ENCODE measurements around the gene ERICH6B. TPM values are rescaled to one million over a fixed set of nuclear protein-coding genes. Genes with fewer than 3 reads are reported as not detected.

ERICH6B gene
- total and polyA plus RNA-seq, 2 experiments from 2014 or later: not detected

- Histone ChIP-seq H3K4me3 (no peak overlapping the region), H2AFZ (no peak overlapping the region), H3K4me2 (no peak overlapping the region), H3K36me3 (ENCODE audit: insufficient read depth) (no peaks in the 10 kb centered on the region), H3K4me1 (ENCODE audit: insufficient read depth) (no peaks in the 10 kb centered on the region), H3K79me2 (replicated peaks; ENCODE audit: insufficient read depth) (no peaks in the 10 kb centered on the region), H4K20me1 (replicated peaks; ENCODE audit: insufficient read depth) (no peaks in the 10 kb centered on the region), H3K27ac (ENCODE audit: low read depth) (no peak overlapping the region), H3K27me3 (ENCODE audit: insufficient read depth) (no peaks in the 10 kb centered on the region), H3F3A (replicated peaks; ENCODE audit: low read depth) (no peaks in the 10 kb centered on the region), H3K9me2 (ENCODE audit: insufficient read depth) (0 out of 2 replicates have a peak, but pooled peaks cover 2% of the 10 kb centered on the region)
- Mint-ChIP-seq H3K4me1 (no peaks in the 10 kb centered on the region), H3K27me3 (ENCODE audit: insufficient read depth, low read depth, poor library complexity) (no peaks in the 10 kb centered on the region), H3K4me3 (no peak overlapping the region), H3K36me3 (ENCODE audit: low read depth) (no peaks in the 10 kb centered on the region), H3K27ac (no peak overlapping the region), H3K9me3 (no peaks in the 10 kb centered on the region)
- TF ChIP-seq REST (IDR thresholded peaks at IDR 0.05; ENCODE audit: unreplicated experiment) (peak; percentile 72), EZH2phosphoT487 (IDR thresholded peaks at IDR 0.05; ENCODE audit: unreplicated experiment) (no peak)
- peak; percentile 30 for DNase-seq (ENCODE audit: low spot score)
- ATAC-seq: peak; percentile 50
These were observed 19.6 kb downstream of the ERICH6B start for GRCh38 chr13:45595965-45596364.

GRCh38 chr13:45594764-45595163 lies 20.8 kb downstream of the ERICH6B start:
- ATAC-seq: no peak

More at GRCh38 chr13:45594764-45595163, 20.8 kb downstream of the ERICH6B start:
- no peak overlapping the region for H2AFZ ChIP-seq
- H3K79me2 ChIP-seq (replicated peaks; ENCODE audit: insufficient read depth): no peaks in the 10 kb centered on the region
- no peak overlapping the region for H3K4me2 ChIP-seq
- H3K4me1 ChIP-seq (ENCODE audit: insufficient read depth): no peaks in the 10 kb centered on the region
- no peaks in the 10 kb centered on the region for H3F3A ChIP-seq (replicated peaks; ENCODE audit: low read depth)
- no peak for TF ChIP-seq ZNF114 (CRISPR knock-in tag; IDR thresholded peaks at IDR 0.05)
- TF ChIP-seq CREB1 (CRISPR knock-in tag; IDR thresholded peaks at IDR 0.05; ENCODE audit: low read depth): no peak
- TF ChIP-seq STAT1 (IDR thresholded peaks at IDR 0.05; ENCODE audit: unreplicated experiment): no peak
- no peak for TF ChIP-seq CTCF (conservative IDR thresholded peaks at IDR 0.05; ENCODE audit: low read depth in 2 of 2)
- TF ChIP-seq EZH2 (IDR thresholded peaks at IDR 0.05; ENCODE audit: low read depth, unreplicated experiment): no peak
- TF ChIP-seq POLR2AphosphoS5 (IDR thresholded peaks at IDR 0.05; ENCODE audit: low read depth): no peak
- TF ChIP-seq ZNF331 (CRISPR knock-in tag; IDR thresholded peaks at IDR 0.05; ENCODE audit: low read depth): no peak
- TF ChIP-seq ETS1 (IDR thresholded peaks at IDR 0.05): no peak
- no peak for TF ChIP-seq EZH2phosphoT487 (IDR thresholded peaks at IDR 0.05; ENCODE audit: unreplicated experiment)
- no peak overlapping the region for H3K4me3 ChIP-seq
- Mint-ChIP-seq H3K27me3 (ENCODE audit: insufficient read depth, low read depth, poor library complexity) (no peaks in the 10 kb centered on the region), H3K4me1 (no peaks in the 10 kb centered on the region), H3K36me3 (ENCODE audit: low read depth) (no peaks in the 10 kb centered on the region), H3K4me3 (no peak overlapping the region), H3K27ac (no peak overlapping the region), H3K9me3 (no peaks in the 10 kb centered on the region)
- H3K36me3 ChIP-seq (ENCODE audit: insufficient read depth): no peaks in the 10 kb centered on the region
- no peaks in the 10 kb centered on the region for H4K20me1 ChIP-seq (replicated peaks; ENCODE audit: insufficient read depth)
- no peak overlapping the region for H3K27ac ChIP-seq (ENCODE audit: low read depth)
- H3K27me3 ChIP-seq (ENCODE audit: insufficient read depth): no peaks in the 10 kb centered on the region
- no peak for DNase-seq (ENCODE audit: low spot score)
- H3K9me2 ChIP-seq (ENCODE audit: insufficient read depth): 0 out of 2 replicates have a peak, but pooled peaks cover 2% of the 10 kb centered on the region
